ENCODE measurements around the gene VAPB.

- no peak for TF ChIP-seq CTCF (IDR thresholded peaks at IDR 0.05 in 8 of 11, conservative IDR thresholded peaks at IDR 0.05 in 3 of 11)
- no peak for TF ChIP-seq POLR2AphosphoS5 (IDR thresholded peaks at IDR 0.05)
Observed at GRCh38 chr20:58444746-58445255, 55.8 kb downstream of the VAPB start.
